ENCODE data around the gene NKAPL.

The NKAPL gene

GRCh38 chr6:28212510-28213212 is 46.4 kb upstream of the NKAPL start:
- Histone ChIP-seq H4K20me1 (ENCODE audit: insufficient read depth, low read length) (no peaks in the 10 kb centered on the region), H3K4me2 (ENCODE audit: low read length) (peak overlapping the region; percentile 60), H3K36me3 (replicated peaks; ENCODE audit: low read depth, low read length) (no peaks in the 10 kb centered on the region), H3K9me3 (ENCODE audit: insufficient read depth, low read length) (no peaks in the 10 kb centered on the region), H3K4me1 (ENCODE audit: low read length) (peaks cover 14% of the 10 kb centered on the region), H3K27me3 (ENCODE audit: low read depth, low read length) (no peaks in the 10 kb centered on the region), H3K9ac (ENCODE audit: low read length) (peak overlapping the region; percentile 66), H3K79me2 (ENCODE audit: low read length) (no peaks in the 10 kb centered on the region), H2AFZ (ENCODE audit: low read depth, low read length) (peak overlapping the region; percentile 90), H3K4me3 (ENCODE audit: low read length) (peak overlapping the region; percentile 85), H3K27ac (ENCODE audit: low read length) (peak overlapping the region; percentile 49)
- TF ChIP-seq CTCF (IDR thresholded peaks at IDR 0.05; ENCODE audit: low read depth, low read length) (peak; percentile 42), EZH2phosphoT487 (IDR thresholded peaks at IDR 0.05; ENCODE audit: low read depth) (no peak)

- Histone ChIP-seq H3K79me2 (ENCODE audit: low read length) (no peaks in the 10 kb centered on the region; the same call in 1 of the 2 replicates), H3K9ac (ENCODE audit: low read length) (peak overlapping the region; percentile 66; the same call in 1 of the 2 replicates), H3K4me2 (ENCODE audit: low read length) (peak overlapping the region; percentile 60), H3K4me1 (ENCODE audit: low read length) (peaks cover 17% of the 10 kb centered on the region), H4K20me1 (ENCODE audit: insufficient read depth, low read length) (no peaks in the 10 kb centered on the region), H3K27me3 (ENCODE audit: low read depth, low read length) (no peaks in the 10 kb centered on the region), H2AFZ (ENCODE audit: low read depth, low read length) (no peak overlapping the region), H3K36me3 (replicated peaks; ENCODE audit: low read depth, low read length) (no peaks in the 10 kb centered on the region), H3K4me3 (ENCODE audit: low read length) (peak overlapping the region; percentile 85), H3K27ac (ENCODE audit: low read length) (no peak overlapping the region), H3K9me3 (ENCODE audit: insufficient read depth, low read length) (no peaks in the 10 kb centered on the region)
- TF ChIP-seq EZH2phosphoT487 (IDR thresholded peaks at IDR 0.05; ENCODE audit: low read depth) (no peak), CTCF (IDR thresholded peaks at IDR 0.05; ENCODE audit: low read depth, low read length) (no peak)
Observed at GRCh38 chr6:28213213-28213523, 45.9 kb upstream of the NKAPL start.

- Histone ChIP-seq H2AFZ (ENCODE audit: low read depth, low read length) (no peak overlapping the region), H3K79me2 (ENCODE audit: low read length) (no peaks in the 10 kb centered on the region; the same call in 1 of the 2 replicates), H4K20me1 (ENCODE audit: insufficient read depth, low read length) (no peaks in the 10 kb centered on the region), H3K9ac (ENCODE audit: low read length) (no peak overlapping the region), H3K36me3 (replicated peaks; ENCODE audit: low read depth, low read length) (no peaks in the 10 kb centered on the region), H3K4me1 (ENCODE audit: low read length) (peaks cover 24% of the 10 kb centered on the region), H3K4me3 (ENCODE audit: low read length) (no peak overlapping the region), H3K27ac (ENCODE audit: low read length) (no peak overlapping the region), H3K4me2 (ENCODE audit: low read length) (no peak overlapping the region), H3K9me3 (ENCODE audit: insufficient read depth, low read length) (no peaks in the 10 kb centered on the region), H3K27me3 (ENCODE audit: low read depth, low read length) (no peaks in the 10 kb centered on the region)
- TF ChIP-seq CTCF (IDR thresholded peaks at IDR 0.05; ENCODE audit: low read depth, low read length) (no peak), EZH2phosphoT487 (IDR thresholded peaks at IDR 0.05; ENCODE audit: low read depth) (no peak)
Observed at GRCh38 chr6:28215425-28215824, 43.7 kb upstream of the NKAPL start.

- H3K79me2 ChIP-seq (ENCODE audit: low read length) = no peaks in the 10 kb centered on the region; the same call in 1 of the 2 replicates
- no peaks in the 10 kb centered on the region for H4K20me1 ChIP-seq (ENCODE audit: insufficient read depth, low read length)
- H3K4me3 ChIP-seq (ENCODE audit: low read length) = peak overlapping the region; percentile 78; the same call in 1 of the 2 replicates
- no peak overlapping the region for H3K27ac ChIP-seq (ENCODE audit: low read length)
- H3K4me1 ChIP-seq (ENCODE audit: low read length) = peaks cover 16% of the 10 kb centered on the region
- H3K9ac ChIP-seq (ENCODE audit: low read length) = no peak overlapping the region
- no peak overlapping the region for H2AFZ ChIP-seq (ENCODE audit: low read depth, low read length)
- TF ChIP-seq EZH2phosphoT487 (IDR thresholded peaks at IDR 0.05; ENCODE audit: low read depth) = no peak
- TF ChIP-seq CTCF (IDR thresholded peaks at IDR 0.05; ENCODE audit: low read depth, low read length) = no peak
- H3K9me3 ChIP-seq (ENCODE audit: insufficient read depth, low read length) = no peaks in the 10 kb centered on the region
- H3K36me3 ChIP-seq (replicated peaks; ENCODE audit: low read depth, low read length) = no peaks in the 10 kb centered on the region
- no peaks in the 10 kb centered on the region for H3K27me3 ChIP-seq (ENCODE audit: low read depth, low read length)
- H3K4me2 ChIP-seq (ENCODE audit: low read length) = peak overlapping the region; percentile 79
Observed at GRCh38 chr6:28217890-28218289, 41.2 kb upstream of the NKAPL start.
